ENCODE measurements around the gene SGPL1. TPM values are rescaled to one million over a fixed set of nuclear protein-coding genes. Genes with fewer than 3 reads are reported as not detected.

Gene SGPL1
- polyA plus RNA-seq, 6 donors from 2014 or later: 16.2 to 21.1 (median 17.7) TPM

DNA sequence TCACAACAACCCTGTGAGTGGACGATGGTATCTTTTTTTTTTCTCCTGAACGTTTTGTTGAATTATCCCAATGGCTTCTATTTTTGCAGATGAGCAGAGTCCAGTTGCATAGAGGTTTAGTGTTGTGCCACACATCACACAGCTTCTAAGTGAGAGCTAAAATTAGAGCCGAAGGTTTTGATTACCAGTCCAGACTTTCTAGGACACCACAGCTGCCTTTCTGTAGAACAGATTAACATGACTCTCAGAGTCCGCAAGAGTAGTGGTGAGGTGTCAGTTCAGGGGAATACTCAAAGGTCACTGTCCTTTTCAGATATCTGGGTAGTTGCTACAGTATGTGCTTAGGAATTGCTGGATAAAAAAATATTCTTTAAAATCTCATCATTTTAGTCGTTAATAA, 13.8 kb downstream of the SGPL1 start:
- Mint-ChIP-seq H3K9me3 (no peaks in the 10 kb centered on the region), H3K4me3 (no peak overlapping the region), H3K36me3 (peaks cover 0 to 24% of the 10 kb centered on the region in 2 donors), H3K4me1 (peaks cover 0 to 21% (median 13%) of the 10 kb centered on the region in 3 donors), H3K27me3 (no peaks in the 10 kb centered on the region), H3K27ac (no peak overlapping the region)
- DNase-seq (no peak), ATAC-seq (ENCODE audit: low read depth in 2 of 2) (no peak)

DNA sequence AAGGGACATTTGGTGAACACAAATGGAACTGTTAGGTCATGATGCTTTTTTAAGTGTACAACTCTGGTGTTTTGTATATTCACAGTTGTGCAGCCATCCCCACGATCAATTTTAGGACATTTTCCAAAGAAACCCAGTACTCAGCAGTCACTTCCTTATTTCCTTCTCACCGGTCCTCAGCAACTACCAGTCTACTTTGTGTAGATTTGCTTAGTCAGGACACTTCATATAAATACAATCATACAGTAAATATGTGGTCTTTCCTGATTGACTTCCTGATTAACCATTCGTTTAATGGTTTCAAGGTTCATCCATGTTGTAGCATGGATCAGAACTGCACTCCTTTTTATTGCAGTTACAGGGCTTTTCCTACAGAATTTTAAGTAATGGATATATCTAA, 14.4 kb downstream of the SGPL1 start:
- H3K36me3 Mint-ChIP-seq: peaks cover 0 to 25% of the 10 kb centered on the region in 2 donors
- no peak overlapping the region for H3K4me3 Mint-ChIP-seq
- H3K4me1 Mint-ChIP-seq: peaks cover 0 to 21% (median 13%) of the 10 kb centered on the region in 3 donors
- no peak overlapping the region for H3K27ac Mint-ChIP-seq
- no peak for DNase-seq
- no peak for ATAC-seq (ENCODE audit: low read depth in 2 of 2)
- no peaks in the 10 kb centered on the region for H3K9me3 Mint-ChIP-seq
- no peaks in the 10 kb centered on the region for H3K27me3 Mint-ChIP-seq

DNA sequence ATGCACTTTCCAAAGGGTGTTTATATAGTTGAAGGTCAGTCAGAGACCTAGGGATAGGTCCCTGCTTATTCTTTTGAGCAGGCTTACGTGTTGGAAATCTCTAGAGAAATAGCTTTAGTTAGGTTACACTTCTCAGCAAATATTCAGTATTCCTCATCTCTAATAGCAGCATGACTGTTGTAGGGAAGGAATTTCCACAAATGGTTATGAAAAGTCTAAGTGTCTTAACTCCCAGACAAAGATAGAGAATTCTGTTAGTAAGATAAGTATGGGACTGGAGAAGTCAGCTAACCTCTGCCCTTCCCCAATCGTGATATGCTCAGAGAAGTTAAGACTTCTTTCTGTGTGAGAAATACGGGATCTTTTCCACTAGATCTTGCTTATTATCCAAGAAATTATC, 16.5 kb downstream of the SGPL1 start:
- H3K4me1 Mint-ChIP-seq: peaks cover 0 to 28% (median 9%) of the 10 kb centered on the region in 3 donors
- H3K4me3 Mint-ChIP-seq: no peak overlapping the region
- DNase-seq (no peak), ATAC-seq (ENCODE audit: low read depth in 2 of 2) (no peak)
- peaks cover 9 to 29% of the 10 kb centered on the region in 2 donors for H3K36me3 Mint-ChIP-seq
- H3K27ac Mint-ChIP-seq: no peak overlapping the region
- no peaks in the 10 kb centered on the region for H3K27me3 Mint-ChIP-seq
- peaks cover 0 to 2% (median under 1%) of the 10 kb centered on the region in 7 donors for H3K9me3 Mint-ChIP-seq

DNA sequence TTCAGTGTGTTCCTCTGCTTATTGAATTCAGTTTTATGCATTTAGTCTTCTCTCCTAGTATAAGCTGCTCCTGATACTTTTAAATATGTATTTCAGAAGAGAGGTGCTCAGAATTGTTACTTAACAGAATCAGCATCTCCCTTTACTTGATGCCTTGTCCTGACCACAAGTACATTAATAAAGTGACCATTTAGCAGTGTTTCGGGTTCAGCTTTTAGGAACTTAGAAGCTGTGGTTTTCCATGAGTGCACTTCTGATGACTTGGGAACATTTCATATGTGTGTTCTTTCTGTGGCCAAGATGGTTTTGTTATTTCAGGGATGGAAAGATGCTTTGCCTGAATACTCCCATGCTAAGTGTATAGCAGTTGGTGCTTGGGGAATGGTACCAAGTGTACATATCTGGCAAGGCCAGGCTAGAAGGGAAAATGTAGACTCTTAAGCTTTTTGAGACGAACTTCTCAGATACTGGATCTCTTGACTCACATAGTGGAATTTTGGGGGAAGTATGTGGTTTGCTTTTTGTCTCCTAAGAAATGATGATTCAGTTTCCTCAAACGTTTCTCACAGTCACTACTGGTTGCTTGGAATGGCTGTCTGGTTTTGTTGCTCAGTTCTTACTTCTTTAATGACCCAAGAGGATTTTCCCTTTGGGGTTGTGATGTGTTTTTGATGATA, 17.2 kb downstream of the SGPL1 start:
- Mint-ChIP-seq H3K36me3 (peaks cover 17 to 36% of the 10 kb centered on the region in 2 donors), H3K9me3 (peaks cover 0 to 9% (median 8%) of the 10 kb centered on the region in 7 donors), H3K4me1 (peaks cover 0 to 28% (median 9%) of the 10 kb centered on the region in 3 donors), H3K27me3 (no peaks in the 10 kb centered on the region), H3K27ac (no peak overlapping the region), H3K4me3 (no peak overlapping the region)
- ATAC-seq (ENCODE audit: low read depth in 2 of 2) (no peak), DNase-seq (no peak)

DNA sequence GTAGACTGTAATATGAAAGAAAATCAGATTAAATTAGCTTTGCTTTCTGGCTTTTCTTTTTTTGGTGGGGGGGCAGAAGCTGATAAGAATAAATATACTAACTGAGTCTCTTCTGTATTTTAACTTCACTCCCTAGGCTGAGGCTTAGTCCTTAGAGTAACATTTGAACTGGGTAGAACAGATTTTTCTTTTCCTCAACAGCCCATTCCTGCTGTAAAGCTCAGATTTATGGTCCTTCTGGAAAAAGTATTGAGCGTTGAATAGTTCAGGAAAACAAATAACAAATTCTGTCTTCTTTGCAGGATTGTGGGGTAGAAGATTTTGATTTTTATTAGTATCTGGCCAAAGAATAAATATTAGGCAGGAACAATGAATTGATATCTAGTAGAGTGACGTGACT, 17.9 kb downstream of the SGPL1 start:
- Mint-ChIP-seq H3K27ac (no peak overlapping the region), H3K9me3 (peaks cover 0 to 9% (median 8%) of the 10 kb centered on the region in 7 donors), H3K4me1 (peaks cover 0 to 28% (median 9%) of the 10 kb centered on the region in 3 donors), H3K4me3 (no peak overlapping the region), H3K27me3 (no peaks in the 10 kb centered on the region), H3K36me3 (peaks cover 23 to 36% of the 10 kb centered on the region in 2 donors)
- ATAC-seq (ENCODE audit: low read depth in 2 of 2): no peak
- no peak for DNase-seq

DNA sequence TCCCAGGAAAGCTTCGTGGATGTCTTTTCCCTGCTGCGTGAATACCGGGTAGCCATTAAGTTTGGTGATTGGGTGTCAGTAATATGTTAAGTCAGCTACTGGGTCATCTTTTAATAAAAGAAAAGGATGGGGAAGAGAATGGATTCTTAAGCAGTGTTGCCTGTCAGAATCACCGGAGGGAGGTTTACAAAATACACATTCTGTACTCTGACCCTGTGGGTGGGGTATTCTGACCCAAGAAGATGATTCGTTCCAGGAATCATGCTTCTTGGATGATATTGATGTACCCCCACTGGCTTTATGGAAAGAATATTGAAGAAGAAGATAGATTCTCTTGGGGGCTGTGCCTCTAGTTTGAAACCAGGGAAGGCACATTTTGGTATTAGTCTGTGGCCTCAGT, 18.3 kb downstream of the SGPL1 start:
- H3K9me3 Mint-ChIP-seq: peaks cover 0 to 9% (median 8%) of the 10 kb centered on the region in 7 donors
- no peak overlapping the region for H3K4me3 Mint-ChIP-seq
- peaks cover 24 to 36% of the 10 kb centered on the region in 2 donors for H3K36me3 Mint-ChIP-seq
- H3K27ac Mint-ChIP-seq: no peak overlapping the region
- H3K27me3 Mint-ChIP-seq: no peaks in the 10 kb centered on the region
- DNase-seq (no peak), ATAC-seq (ENCODE audit: low read depth in 2 of 2) (no peak)
- peaks cover 0 to 28% (median 9%) of the 10 kb centered on the region in 3 donors for H3K4me1 Mint-ChIP-seq

DNA sequence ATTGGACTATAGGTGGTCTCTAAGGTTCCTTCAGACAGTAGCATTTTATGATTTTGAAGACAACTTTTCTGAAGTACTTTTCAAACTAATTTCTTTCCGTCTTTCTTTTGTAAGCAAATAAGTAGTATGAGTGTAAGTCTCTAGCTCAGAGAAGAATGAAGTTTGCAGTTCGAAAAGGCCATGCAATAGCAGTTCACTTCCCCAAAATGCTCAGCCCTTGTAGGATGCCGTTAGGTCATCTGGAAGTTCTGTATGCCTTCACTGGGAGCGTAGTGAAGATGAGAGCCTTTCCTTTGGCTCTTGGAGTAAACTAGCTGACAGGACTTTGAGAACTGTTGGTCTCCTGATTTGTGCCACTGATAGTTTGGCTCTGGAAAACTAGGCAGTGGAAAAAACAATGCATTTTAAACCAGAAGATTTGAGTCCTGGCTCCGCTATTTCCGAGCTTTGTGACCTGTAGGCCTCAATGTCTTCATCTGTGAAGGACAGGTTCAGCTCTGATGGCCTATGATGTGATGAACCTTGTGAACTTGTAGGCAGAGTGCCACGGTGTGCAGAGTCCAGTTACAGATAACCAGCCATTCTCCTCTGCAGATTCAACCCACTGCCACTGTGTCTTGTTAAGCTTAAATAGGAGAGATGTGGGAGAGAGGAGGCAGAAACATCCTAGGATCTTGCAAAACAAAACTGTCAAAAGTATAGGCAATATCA, 18.8 kb downstream of the SGPL1 start:
- no peaks in the 10 kb centered on the region for H3K27me3 Mint-ChIP-seq
- H3K4me3 Mint-ChIP-seq: no peak overlapping the region
- DNase-seq: no peak
- no peak overlapping the region for H3K27ac Mint-ChIP-seq
- peaks cover 0 to 28% (median 9%) of the 10 kb centered on the region in 3 donors for H3K4me1 Mint-ChIP-seq
- H3K36me3 Mint-ChIP-seq: peaks cover 24 to 36% of the 10 kb centered on the region in 2 donors
- no peak for ATAC-seq (ENCODE audit: low read depth in 2 of 2)
- H3K9me3 Mint-ChIP-seq: peaks cover 0 to 9% (median 8%) of the 10 kb centered on the region in 7 donors

DNA sequence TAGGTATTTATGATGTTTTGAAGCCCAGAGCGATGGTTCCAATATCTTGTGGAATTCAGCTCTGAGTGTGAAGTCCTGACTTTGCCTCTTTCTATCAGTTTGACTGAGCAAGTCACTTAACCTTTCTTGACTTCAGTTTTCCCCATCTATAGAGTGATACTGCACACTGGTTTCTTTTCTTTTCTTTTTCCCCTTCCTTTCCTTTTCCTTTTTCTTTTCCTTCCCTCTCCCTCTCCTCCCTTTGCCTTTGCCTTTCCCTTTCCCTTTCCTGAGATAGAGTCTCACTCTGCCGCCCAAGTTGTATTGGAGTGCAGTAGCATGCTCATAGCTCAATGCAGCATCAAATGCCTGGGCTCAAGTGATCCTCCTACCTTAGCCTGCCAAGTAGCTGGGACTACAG, 20.6 kb downstream of the SGPL1 start:
- Mint-ChIP-seq H3K36me3 (peaks cover 23 to 24% of the 10 kb centered on the region in 2 donors), H3K9me3 (peaks cover 0 to 9% (median 8%) of the 10 kb centered on the region in 7 donors), H3K4me3 (no peak overlapping the region), H3K27ac (no peak overlapping the region), H3K4me1 (peaks cover 5 to 17% (median 10%) of the 10 kb centered on the region in 3 donors), H3K27me3 (no peaks in the 10 kb centered on the region)
- ATAC-seq (ENCODE audit: low read depth in 2 of 2) (no peak), DNase-seq (no peak)

DNA sequence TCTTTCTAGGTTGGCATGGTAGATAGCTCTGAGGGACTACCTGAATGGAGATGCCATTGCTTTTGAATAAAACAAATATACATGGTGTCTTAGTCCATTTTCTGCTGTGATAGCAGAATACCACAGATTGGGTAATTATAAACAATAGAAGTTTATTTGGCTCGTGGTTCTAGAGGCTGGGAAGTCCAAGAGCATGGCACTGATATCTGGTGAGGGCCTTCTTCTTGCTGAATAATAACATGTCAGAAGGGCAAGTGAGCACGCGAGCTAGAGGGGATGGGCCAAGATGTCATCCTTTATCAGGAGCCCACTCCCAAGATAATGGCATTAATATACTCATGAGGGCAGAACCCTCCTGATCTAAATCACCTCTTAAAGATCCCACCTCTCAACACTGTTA, 21.9 kb downstream of the SGPL1 start:
- ATAC-seq (ENCODE audit: low read depth in 2 of 2) (no peak), DNase-seq (no peak)
- peak overlapping the region in 1 of 8 donors; percentile 5 for H3K4me3 Mint-ChIP-seq
- H3K27me3 Mint-ChIP-seq: no peaks in the 10 kb centered on the region
- H3K9me3 Mint-ChIP-seq: peaks cover 0 to 9% (median 8%) of the 10 kb centered on the region in 7 donors
- no peak overlapping the region for H3K27ac Mint-ChIP-seq
- peaks cover 3 to 24% (median 12%) of the 10 kb centered on the region in 3 donors for H3K4me1 Mint-ChIP-seq
- H3K36me3 Mint-ChIP-seq: peaks cover 24 to 29% of the 10 kb centered on the region in 2 donors

DNA sequence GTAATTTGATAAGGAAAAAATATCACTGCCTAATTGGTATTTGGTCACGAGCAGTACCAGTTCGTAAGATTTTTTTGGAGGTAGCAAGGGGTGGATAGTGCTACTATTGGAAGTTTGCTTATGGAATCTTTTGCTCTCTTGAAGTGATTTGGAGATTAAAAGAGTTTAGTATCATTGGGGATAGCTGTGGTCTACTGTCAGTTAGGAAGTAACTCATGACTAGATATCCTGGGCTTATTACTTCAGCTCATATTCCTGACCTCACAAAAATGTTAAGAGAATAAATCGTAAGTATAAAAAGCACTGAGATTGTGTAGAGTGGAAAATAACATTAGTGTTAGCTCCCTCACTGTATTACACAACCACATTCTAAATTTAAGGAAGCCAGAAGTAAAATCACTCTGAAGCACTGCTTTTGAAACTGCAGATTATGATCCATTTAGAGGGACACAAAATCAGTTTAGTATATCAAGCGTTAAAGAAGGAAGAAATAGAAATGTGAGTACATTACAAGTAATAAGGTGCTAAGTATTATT, 22.6 kb downstream of the SGPL1 start:
- Mint-ChIP-seq H3K4me3 (no peak overlapping the region), H3K27ac (no peak overlapping the region), H3K4me1 (peaks cover 3 to 22% (median 12%) of the 10 kb centered on the region in 3 donors), H3K27me3 (no peaks in the 10 kb centered on the region), H3K9me3 (peaks cover 0 to 9% (median 8%) of the 10 kb centered on the region in 7 donors), H3K36me3 (peaks cover 29 to 34% of the 10 kb centered on the region in 2 donors)
- ATAC-seq (ENCODE audit: low read depth in 2 of 2) (no peak), DNase-seq (no peak)

DNA sequence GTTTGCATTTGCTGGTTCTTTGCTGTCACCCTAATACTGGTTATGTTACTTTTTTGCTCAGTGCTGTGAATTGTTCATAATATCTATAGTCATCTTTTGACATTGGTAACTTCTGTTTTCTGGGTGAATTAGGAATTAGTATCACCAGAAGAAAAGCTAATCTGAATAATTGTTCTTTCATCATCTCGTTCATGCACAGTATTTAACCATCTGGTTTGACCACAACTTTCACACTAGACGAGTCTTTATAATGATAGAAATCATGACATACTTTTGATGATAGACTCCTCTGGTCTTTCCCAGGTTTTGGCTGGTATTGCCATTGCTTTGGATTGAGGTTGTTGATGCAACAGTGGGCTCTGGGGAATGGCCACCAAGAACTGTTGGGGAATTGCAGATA, 25.1 kb downstream of the SGPL1 start:
- H3K36me3 Mint-ChIP-seq: peaks cover 42 to 47% of the 10 kb centered on the region in 2 donors
- DNase-seq: no peak
- H3K4me3 Mint-ChIP-seq: no peak overlapping the region
- no peaks in the 10 kb centered on the region for H3K27me3 Mint-ChIP-seq
- peaks cover 4 to 22% (median 12%) of the 10 kb centered on the region in 3 donors for H3K4me1 Mint-ChIP-seq
- peaks cover 0 to 9% (median 8%) of the 10 kb centered on the region in 7 donors for H3K9me3 Mint-ChIP-seq
- H3K27ac Mint-ChIP-seq: no peak overlapping the region
- ATAC-seq (ENCODE audit: low read depth in 2 of 2): no peak

DNA sequence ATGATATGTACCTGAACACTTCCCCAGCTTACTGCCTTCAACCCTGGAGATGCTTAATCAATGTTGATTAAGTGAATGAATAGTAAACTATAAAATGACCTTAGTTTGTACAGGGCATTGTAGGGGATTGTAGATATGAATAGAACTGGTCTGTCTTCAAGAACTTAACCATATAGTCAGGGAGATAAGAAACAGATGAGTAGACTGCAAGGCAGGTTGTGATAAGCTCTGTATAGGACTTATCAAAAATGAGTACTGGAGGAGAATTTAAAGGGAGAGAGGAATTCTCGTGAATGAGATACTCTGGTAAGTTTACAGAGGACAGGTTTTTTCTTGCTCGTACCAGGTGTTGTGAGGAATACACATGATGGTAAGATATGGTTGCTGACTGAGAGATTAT, 27.6 kb downstream of the SGPL1 start:
- Mint-ChIP-seq H3K4me3 (no peak overlapping the region), H3K36me3 (peaks cover 31% of the 10 kb centered on the region in 2 donors), H3K27me3 (no peaks in the 10 kb centered on the region), H3K9me3 (no peaks in the 10 kb centered on the region), H3K4me1 (peaks cover 4 to 15% (median 12%) of the 10 kb centered on the region in 3 donors), H3K27ac (no peak overlapping the region)
- DNase-seq: no peak
- ATAC-seq (ENCODE audit: low read depth in 2 of 2): no peak

DNA sequence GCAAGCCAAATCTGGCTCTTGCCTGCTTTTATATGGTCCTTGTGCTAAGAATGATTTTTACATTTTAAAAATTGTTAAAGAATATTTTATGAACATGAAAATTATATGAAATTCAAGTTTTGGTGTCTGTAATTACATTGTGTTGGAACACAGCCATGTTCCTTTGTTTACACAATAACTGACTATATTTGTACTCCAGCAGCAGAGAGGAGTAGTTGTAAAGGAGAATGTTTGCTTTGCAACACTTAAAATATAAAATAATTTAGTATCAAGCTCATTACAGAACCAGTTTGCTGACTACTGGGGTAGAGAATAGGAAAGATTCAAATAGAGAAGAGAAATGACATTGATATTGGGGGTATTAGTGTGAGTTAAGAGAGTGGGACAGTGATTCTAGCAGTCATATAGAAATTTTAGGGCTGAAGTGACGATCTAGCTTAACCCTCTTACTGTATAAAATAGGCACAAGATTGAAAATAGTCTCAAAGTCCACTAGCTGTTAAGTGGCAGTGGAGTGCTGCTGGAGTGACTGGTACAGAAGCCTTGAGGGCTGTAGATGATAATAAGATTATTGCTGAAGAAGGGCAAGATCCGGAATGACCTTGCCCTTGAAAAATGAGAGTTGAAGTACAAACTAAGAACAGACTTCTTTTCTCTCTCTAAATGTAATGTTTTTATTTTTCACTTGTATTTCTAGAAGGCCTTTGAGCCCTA, 28.2 kb downstream of the SGPL1 start:
- DNase-seq (no peak), ATAC-seq (ENCODE audit: low read depth in 2 of 2) (no peak)
- Mint-ChIP-seq H3K9me3 (no peaks in the 10 kb centered on the region), H3K4me1 (peaks cover 4 to 15% (median 12%) of the 10 kb centered on the region in 3 donors), H3K27ac (no peak overlapping the region), H3K27me3 (no peaks in the 10 kb centered on the region), H3K4me3 (no peak overlapping the region), H3K36me3 (peaks cover 28 to 35% of the 10 kb centered on the region in 2 donors)
